HG02759 (cell line): ENCODE data around the gene PFN3.

Experiments
- ATAC-seq: cut with Tn5 transposase; IDR thresholded peaks from one replicate; pipeline ENCODE4 v1.9.1; 2021; ENCODE audit warnings: mild to moderate bottlenecking, moderate library complexity; ENCODE audit not compliant: unreplicated experiment

The PFN3 gene

GRCh38 chr5:177399997-177400868, at the start of gene PFN3:
PFN3 (minus strand) TSS chr5:177400661; CDS start chr5:177400576, 85 bp downstream.
- no peak for ATAC-seq

GRCh38 chr5:177449140-177450061, 48.9 kb upstream of the PFN3 start:
- no peak for ATAC-seq

GRCh38 chr5:177448244-177448950, 47.9 kb upstream of the PFN3 start:
- no peak for ATAC-seq

GRCh38 chr5:177447611-177448243, 47.3 kb upstream of the PFN3 start:
- no peak for ATAC-seq

- peak; percentile 42 for ATAC-seq
Observed at GRCh38 chr5:177447066-177447610, 46.7 kb upstream of the PFN3 start.

- ATAC-seq, result peak; percentile 64
Observed at GRCh38 chr5:177446200-177447065, 46.0 kb upstream of the PFN3 start, which contains the start of gene PRR7. PRR7 (plus strand) TSS chr5:177446814; CDS start chr5:177455068, 8,254 bp downstream.

- no peak for ATAC-seq
Observed at GRCh38 chr5:177445917-177446199, 45.4 kb upstream of the PFN3 start.

- ATAC-seq, result no peak
Observed at GRCh38 chr5:177445052-177445916, 44.8 kb upstream of the PFN3 start.

GRCh38 chr5:177444106-177445051, 43.9 kb upstream of the PFN3 start:
- no peak for ATAC-seq

GRCh38 chr5:177443144-177443983, 42.9 kb upstream of the PFN3 start:
- no peak for ATAC-seq

- no peak for ATAC-seq
Observed at GRCh38 chr5:177442066-177442826, 41.8 kb upstream of the PFN3 start.

- ATAC-seq, result no peak
Observed at GRCh38 chr5:177440990-177441780, 40.7 kb upstream of the PFN3 start.

- no peak for ATAC-seq
Observed at GRCh38 chr5:177440211-177440989, 39.9 kb upstream of the PFN3 start.

GRCh38 chr5:177439518-177440053, 39.1 kb upstream of the PFN3 start:
- no peak for ATAC-seq
